ENCODE measurements around the gene KDM6B.
"Not testable (repeated sequence)": the region's sequence is repeated elsewhere in the genome, so short reads cannot be mapped to it uniquely, and the experiment has no call there.

KDM6B gene, protein sequence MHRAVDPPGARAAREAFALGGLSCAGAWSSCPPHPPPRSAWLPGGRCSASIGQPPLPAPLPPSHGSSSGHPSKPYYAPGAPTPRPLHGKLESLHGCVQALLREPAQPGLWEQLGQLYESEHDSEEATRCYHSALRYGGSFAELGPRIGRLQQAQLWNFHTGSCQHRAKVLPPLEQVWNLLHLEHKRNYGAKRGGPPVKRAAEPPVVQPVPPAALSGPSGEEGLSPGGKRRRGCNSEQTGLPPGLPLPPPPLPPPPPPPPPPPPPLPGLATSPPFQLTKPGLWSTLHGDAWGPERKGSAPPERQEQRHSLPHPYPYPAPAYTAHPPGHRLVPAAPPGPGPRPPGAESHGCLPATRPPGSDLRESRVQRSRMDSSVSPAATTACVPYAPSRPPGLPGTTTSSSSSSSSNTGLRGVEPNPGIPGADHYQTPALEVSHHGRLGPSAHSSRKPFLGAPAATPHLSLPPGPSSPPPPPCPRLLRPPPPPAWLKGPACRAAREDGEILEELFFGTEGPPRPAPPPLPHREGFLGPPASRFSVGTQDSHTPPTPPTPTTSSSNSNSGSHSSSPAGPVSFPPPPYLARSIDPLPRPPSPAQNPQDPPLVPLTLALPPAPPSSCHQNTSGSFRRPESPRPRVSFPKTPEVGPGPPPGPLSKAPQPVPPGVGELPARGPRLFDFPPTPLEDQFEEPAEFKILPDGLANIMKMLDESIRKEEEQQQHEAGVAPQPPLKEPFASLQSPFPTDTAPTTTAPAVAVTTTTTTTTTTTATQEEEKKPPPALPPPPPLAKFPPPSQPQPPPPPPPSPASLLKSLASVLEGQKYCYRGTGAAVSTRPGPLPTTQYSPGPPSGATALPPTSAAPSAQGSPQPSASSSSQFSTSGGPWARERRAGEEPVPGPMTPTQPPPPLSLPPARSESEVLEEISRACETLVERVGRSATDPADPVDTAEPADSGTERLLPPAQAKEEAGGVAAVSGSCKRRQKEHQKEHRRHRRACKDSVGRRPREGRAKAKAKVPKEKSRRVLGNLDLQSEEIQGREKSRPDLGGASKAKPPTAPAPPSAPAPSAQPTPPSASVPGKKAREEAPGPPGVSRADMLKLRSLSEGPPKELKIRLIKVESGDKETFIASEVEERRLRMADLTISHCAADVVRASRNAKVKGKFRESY (N-terminal part only)

DNA sequence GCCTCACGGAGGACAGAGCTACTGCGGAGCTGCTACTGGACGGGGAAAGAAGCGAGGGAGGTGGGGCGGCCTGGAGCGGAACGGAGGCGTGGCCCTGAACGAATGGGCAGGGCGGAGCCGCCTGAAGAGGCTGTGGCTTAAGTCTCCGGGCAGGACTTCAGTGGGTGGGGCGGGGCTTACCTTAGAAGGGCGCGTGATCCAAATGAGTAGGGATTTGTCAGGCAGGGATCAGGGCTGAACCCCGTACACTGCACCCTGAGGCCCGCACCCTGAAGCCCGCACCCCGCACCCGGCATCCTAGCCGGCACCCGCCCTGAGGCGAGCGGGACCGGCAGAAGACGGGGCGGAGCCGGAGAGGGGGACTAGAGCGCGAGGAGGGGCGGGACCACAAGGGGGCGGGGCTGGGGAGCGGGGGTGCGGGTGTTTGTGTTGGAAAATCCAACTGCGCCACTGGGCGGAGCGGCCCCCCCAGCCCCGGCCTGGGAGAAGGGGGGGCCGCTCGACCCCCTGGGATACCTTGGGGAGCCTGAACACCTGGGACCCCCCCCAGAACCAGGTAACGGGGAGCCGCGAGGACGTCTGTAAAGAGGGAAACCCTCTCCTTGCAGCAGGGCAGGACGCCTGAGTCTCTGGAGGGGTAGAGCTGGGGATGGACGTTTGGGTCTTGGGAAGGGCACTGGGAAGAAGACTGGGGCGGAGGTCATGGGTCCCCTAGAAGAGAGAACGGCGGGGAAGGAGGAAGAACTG lies at the start of gene KDM6B:
TSS of gene KDM6B (plus strand) at position 423 of the 747 bp plus-strand sequence. CDS start 11,338 bp downstream, outside the sequence.
- peak; percentile 72 for DNase-seq (ENCODE audit: low read depth in 2 of 2)

GRCh38 chr17:7786866-7787265 lies 47.2 kb upstream of the KDM6B start:
- no peak for DNase-seq (ENCODE audit: low read depth in 2 of 2)

GRCh38 chr17:7789131-7789530 lies 44.9 kb upstream of the KDM6B start:
- no peak for DNase-seq (ENCODE audit: low read depth in 2 of 2)

DNA sequence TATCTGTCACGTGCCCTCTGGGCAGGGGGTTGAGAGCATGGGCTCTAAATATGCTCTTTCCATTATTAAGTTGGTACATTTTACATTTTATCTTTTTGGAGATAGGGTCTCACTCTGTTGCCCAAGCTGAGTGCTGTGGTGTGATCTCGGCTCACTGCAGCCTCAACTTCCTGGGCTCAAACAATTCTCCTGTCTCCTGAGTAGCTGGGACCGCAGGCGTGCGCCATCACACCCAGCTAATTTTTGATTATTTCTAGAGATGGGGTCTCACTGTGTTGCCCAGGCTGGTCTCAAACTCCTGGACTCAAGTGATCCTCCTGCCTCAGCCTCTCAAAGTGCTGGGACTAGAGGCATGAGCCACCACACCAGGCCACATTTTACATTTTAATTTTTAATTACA lies 43.9 kb upstream of the KDM6B start:
- DNase-seq (ENCODE audit: low read depth in 2 of 2), result no peak

DNA sequence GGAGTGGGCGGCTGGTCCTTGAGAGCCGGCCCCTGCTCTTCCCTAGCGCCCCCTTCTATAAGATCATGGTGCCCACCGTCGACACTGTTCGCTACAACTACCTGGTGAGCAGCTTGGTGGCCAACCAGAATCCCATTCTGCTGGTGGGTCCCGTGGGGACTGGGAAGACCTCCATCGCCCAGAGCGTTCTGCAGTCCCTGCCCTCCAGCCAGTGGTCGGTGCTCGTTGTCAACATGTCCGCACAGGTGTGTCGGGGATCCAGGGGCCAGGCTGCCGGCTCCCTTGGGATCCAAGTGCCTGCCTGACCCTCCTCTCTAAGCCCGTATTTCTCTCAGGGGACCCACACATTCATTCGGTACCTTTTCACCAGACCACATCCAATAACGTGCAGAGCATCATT lies 41.4 kb upstream of the KDM6B start:
- no peak for DNase-seq (ENCODE audit: low read depth in 2 of 2)

GRCh38 chr17:7794075-7794663 lies 39.8 kb upstream of the KDM6B start:
- no peak for DNase-seq (ENCODE audit: low read depth in 2 of 2)

DNA sequence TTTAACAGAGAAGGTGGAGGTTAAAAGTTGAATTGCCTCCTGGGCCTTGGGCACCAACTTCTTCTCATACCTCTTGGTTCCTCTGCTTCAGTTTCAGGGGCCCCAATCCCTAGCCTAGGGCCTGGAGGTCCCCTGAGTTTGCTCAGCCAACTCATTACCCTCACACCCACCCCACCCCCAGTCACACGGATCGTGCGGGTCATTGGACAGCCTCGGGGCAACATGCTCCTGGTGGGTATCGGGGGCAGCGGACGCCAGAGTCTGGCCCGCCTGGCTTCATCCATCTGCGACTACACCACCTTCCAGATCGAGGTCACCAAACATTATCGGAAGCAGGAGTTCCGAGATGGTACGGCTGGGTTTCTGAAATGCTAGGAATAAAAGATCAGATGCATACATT lies 36.0 kb upstream of the KDM6B start:
- no peak for DNase-seq (ENCODE audit: low read depth in 2 of 2)

- no peak for DNase-seq (ENCODE audit: low read depth in 2 of 2)
These were observed 35.2 kb upstream of the KDM6B start for GRCh38 chr17:7798839-7799238.

DNA sequence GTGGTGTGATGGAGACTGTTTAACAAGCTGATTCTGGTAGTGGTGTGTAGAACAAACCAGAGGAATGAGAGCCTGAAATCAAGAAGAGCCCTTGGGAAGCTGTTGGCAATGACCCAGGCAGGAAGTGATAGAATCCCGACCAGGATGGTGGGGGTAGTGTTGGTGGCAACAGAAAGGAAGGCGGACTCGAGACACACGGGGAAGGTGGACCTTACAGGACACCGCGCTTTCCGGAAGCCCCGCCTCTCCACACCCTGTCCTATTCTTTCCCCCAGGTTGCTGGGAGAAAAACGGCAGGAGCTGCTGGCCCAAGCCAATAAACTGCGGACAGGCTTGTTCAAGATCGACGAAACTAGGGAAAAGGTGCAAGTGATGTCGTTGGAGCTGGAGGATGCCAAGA lies 30.0 kb upstream of the KDM6B start:
- DNase-seq (ENCODE audit: low read depth in 2 of 2), result no peak

DNA sequence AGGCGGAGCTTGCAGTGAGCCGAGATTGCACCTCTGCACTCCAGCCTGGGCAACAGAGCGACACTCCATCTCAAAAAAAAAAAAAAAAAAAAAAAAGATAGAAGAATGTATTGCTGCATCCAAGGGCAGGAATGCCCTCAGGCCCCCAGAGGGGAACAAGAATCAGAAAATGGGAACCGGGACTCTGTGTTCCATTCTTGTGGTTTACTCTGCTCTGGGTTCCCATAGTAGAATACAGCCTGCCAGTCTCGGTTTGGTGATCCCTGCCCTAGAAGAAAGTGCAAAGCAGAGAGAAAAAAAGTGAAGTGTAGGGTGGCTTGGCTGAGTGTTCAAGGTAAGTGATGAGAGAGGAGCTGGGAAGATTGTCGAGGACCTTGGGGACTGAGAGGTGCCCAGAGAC lies 27.4 kb upstream of the KDM6B start:
- DNase-seq (ENCODE audit: low read depth in 2 of 2), result no peak

DNA sequence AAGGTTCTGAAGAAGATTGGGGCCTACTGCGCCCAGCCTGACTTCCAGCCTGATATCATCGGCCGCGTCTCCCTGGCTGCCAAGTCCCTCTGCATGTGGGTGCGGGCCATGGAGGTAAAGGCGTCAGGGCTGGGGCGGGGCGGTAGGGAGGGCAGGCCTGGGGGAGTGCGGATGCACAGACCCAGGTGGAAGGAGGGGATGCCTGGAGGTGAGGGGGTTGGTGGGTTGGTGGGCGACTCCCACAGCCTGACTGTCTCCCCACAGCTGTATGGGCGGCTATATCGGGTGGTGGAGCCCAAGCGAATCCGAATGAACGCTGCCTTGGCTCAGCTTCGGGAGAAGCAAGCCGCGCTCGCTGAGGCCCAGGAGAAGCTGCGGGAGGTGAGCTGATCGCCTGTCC lies 26.8 kb upstream of the KDM6B start:
- DNase-seq (ENCODE audit: low read depth in 2 of 2), result no peak

DNA sequence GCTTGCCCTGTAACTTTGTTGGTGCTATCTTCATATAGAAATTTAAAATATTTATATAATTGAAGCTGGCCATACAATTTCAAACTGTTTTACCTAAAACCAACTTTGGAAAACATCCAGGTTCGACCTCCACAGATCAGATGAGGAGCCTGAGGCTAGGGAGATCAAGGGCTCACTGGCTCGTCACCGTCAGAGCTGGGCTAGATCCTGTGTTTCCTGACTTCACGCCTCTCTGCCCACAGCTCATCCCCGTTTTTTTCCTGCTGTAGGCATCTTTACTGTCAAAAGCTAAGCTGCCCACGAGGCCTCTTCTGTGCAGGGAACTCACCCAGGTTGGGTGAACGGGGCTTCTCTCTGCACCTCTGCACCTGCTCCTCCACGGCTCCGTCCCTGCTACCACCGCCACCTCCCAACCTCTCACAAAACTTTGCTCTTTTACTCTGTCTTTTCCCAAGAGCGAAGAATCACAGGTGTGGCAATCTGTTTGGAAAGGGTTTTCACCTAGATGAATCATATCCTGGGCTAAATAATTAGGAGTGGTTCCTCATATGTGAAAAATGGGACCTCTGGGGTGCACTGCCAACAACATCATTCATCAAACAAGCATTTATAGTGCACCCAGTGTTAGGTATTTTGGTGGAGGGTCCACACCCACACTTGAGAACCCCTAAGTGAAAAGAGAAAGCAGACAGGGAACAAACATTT lies 24.8 kb upstream of the KDM6B start:
- DNase-seq (ENCODE audit: low read depth in 2 of 2), result no peak

DNA sequence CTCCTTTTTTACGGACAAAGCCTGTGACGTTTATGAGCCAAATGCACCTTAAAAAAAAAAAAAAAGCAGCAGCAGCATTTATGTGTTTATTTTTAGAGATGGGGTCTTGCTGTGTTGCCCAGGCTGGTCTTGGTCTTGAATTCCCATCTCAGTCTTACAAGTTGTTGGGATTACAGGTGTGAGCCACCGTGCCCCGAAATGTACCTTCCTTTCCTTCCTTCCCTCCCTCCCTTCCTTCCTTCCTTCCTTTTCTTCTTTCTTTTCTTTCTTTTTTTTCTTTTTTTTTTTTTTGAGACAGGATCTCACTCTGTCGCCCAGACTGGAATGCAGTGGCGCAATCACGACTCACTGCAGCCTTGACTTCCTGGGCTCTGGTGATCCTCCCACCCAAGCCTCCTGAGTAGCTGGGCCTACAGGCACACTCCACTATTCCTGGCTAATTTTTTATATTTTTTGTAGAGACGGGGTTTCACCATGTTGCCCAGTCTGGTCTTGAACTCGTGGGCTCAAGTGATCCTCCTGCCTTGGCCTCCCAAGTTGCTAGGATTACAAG lies 24.1 kb upstream of the KDM6B start:
- not testable (repeated sequence) for DNase-seq (ENCODE audit: low read depth in 2 of 2)

DNA sequence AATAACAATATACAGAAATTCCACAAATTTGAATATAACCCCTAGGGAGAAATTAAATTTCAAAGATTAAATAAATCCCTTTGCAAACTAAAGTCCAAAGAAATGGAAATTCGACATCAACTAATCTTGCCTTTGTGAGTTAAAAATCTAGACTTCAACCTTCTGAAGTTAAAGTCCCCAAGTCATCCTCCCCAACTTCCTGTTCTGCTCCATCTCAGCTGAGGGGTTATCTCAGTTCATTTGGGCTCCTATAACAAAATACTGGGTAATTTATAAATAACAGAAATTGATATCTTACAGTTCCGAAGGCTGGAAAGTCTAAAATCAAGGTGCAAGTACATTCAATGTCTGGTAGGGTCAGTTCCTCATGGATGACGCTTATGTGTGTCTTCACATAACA lies 22.8 kb upstream of the KDM6B start:
- no peak for DNase-seq (ENCODE audit: low read depth in 2 of 2)

DNA sequence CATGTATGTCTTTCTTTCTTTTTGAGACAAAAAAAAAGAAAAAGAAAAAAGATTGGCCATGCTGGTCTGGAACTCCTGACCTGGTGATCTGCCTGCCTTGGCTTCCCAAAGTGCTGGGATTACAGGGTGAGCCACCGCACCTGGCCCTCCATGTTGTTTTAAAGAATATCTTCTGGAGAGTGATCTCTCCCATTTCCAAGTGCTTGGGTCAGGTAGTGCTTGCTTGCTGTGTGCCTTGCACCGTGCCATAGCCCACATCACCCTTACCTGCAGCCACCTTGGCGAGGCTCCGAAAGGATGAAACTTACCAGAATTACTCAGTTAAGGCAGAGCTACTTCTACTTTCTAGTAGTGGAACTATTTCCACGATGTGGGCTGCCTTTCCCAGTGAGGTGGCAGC lies 19.0 kb upstream of the KDM6B start:
- no peak for DNase-seq (ENCODE audit: low read depth in 2 of 2)

GRCh38 chr17:7816926-7817642 lies 16.9 kb upstream of the KDM6B start:
- DNase-seq (ENCODE audit: low read depth in 2 of 2), result no peak

DNA sequence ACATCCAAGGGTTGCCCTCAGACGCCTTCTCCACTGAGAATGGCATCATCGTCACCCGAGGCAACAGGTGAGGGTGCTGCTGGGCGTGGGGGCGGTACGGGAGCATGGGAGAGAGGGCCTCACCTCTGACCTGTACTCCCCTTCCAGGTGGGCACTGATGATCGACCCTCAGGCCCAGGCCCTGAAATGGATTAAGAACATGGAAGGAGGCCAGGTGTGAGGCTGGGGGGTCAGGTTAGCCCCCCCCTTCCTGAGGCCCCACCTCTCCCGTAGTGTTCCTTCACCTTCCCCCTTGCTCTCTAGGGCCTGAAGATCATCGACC lies 16.4 kb upstream of the KDM6B start:
- DNase-seq (ENCODE audit: low read depth in 2 of 2), result no peak

DNA sequence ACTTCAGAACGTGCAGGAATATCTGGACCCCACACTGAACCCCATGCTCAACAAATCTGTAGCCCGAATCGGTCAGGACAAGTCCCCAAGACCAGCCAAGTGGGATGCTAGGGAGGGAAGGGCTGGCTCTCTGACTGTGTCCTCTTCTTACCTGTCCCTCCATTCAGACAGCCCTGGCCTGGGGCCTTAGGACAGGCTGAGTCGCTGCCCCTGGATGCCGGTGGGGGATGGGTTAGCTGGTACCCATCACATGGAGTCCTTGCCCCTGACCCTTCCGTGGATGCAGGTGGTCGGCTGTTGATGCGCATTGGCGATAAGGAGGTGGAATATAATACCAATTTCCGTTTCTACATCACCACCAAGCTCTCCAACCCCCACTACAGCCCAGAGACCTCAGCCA lies 16.0 kb upstream of the KDM6B start:
- no peak for DNase-seq (ENCODE audit: low read depth in 2 of 2)

DNA sequence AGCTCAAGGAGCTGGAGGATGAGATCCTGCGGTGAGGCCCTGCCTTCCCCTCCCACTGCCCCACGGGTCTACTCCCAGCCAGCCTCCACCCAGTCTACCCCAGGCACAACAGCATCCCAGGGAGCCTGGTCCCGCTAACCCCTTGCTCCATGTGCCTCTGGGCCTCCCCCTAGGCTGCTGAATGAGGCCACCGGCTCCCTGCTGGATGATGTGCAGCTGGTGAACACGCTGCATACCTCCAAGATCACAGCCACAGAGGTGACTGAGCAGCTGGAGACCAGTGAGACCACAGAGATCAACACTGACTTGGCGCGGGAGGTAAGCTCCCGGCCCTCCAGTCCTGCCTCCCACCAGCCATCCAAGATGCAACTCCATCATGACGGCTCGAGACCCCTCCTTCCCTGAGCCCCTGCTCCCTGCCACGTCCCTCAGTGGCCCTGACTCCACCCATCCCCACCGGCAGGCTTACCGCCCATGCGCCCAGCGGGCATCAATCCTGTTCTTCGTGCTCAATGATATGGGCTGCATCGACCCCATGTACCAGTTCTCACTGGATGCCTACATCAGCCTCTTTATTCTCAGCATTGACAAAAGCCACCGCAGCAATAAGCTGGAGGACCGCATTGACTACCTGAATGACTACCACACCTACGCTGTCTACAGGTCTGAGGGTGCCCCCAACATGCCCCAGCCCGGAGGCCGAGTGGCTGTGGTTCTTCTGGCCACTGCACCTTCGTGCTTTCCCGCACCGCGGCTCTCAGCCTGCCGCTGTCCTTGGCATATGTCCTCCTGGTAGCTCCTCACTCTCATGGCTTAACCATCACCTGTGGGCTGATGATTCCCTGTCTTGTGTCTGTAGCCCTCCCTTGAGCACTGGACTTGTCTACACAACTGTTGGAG lies 15.0 kb upstream of the KDM6B start:
- no peak for DNase-seq (ENCODE audit: low read depth in 2 of 2)
